CD8-positive, alpha-beta memory T cell (primary cell): ENCODE results near the gene SLC2A6. TPM values are rescaled to one million over a fixed set of nuclear protein-coding genes. Genes with fewer than 3 reads are reported as not detected.

ENCODE experiments used
- CTCF ChIA-PET: fragments of 350-600 bp; sonication (Branson Sonifier 250); formaldehyde crosslinking; loops from one replicate; lab custom pipeline; 2021; ENCODE audit warnings: antibody characterized with exemption; lab: Charles Lee
- POLR2A ChIA-PET: fragments of 350-600 bp; sonication (Branson Sonifier 250); formaldehyde crosslinking; loops from one replicate; lab custom pipeline; 2021; ENCODE audit warnings: antibody characterized with exemption; lab: Charles Lee
- DNase-seq, 5 donors: peaks; one replicate each; pipeline versions ENCODE4 v3.0.0 to v3.0.0-alpha.2; 2020 to 2022; ENCODE audit warnings: mixed read lengths in 1 of 5
- H3K27ac ChIP-seq: one replicate; pipeline ENCODE4 v1.7.0; 2013; ENCODE audit warnings: low read depth, mild to moderate bottlenecking, low read length, moderate library complexity
- H3K27me3 ChIP-seq: 2 replicates; pipeline ENCODE4 v1.7.0; 2013; ENCODE audit warnings: low read length, mild to moderate bottlenecking; ENCODE audit not compliant: insufficient read depth, poor library complexity, severe bottlenecking
- H3K36me3 ChIP-seq: 2 replicates; pipeline ENCODE4 v1.7.0; 2013; ENCODE audit warnings: mild to moderate bottlenecking, low read length, moderate library complexity; ENCODE audit not compliant: insufficient read depth
- H3K4me1 ChIP-seq: 2 replicates; pipeline ENCODE4 v1.7.0; 2013; ENCODE audit warnings: mild to moderate bottlenecking, low read length, moderate library complexity; ENCODE audit not compliant: insufficient read depth
- H3K4me3 ChIP-seq: 2 replicates; pipeline ENCODE4 v1.7.0; 2013; ENCODE audit warnings: mild to moderate bottlenecking, low read length
- H3K9me3 ChIP-seq: 2 replicates; pipeline ENCODE4 v1.7.0; 2013; ENCODE audit warnings: mild to moderate bottlenecking, low read length
- H3K27ac Mint-ChIP-seq, 8 donors: one replicate each; pipeline ENCODE4 v1.8.0; 2020 to 2021; ENCODE audit warnings: mixed read lengths in 8 of 8, mild to moderate bottlenecking in 6 of 8, inconsistent platforms in 3 of 8, moderate library complexity in 3 of 8
- H3K27me3 Mint-ChIP-seq, 2 donors: one replicate each; pipeline ENCODE4 v1.8.0; 2020 to 2021; ENCODE audit warnings: mixed read lengths in 2 of 2, mild to moderate bottlenecking in 1 of 2, moderate library complexity in 1 of 2
- H3K36me3 Mint-ChIP-seq, 3 donors: one replicate each; pipeline ENCODE4 v1.8.0; 2020 to 2021; ENCODE audit warnings: mixed read lengths in 3 of 3, inconsistent platforms in 1 of 3, mild to moderate bottlenecking in 1 of 3
- H3K4me1 Mint-ChIP-seq, 3 donors: one replicate each; pipeline ENCODE4 v1.8.0; 2020 to 2021; ENCODE audit warnings: mixed read lengths in 3 of 3, inconsistent platforms in 1 of 3, mild to moderate bottlenecking in 1 of 3
- H3K4me3 Mint-ChIP-seq, 7 donors: one replicate each; pipeline ENCODE4 v1.8.0; 2020 to 2021; ENCODE audit warnings: mixed read lengths in 7 of 7, mild to moderate bottlenecking in 6 of 7, moderate library complexity in 4 of 7, inconsistent platforms in 2 of 7
- H3K9me3 Mint-ChIP-seq, 5 donors: one replicate each; pipeline ENCODE4 v1.8.0; 2020 to 2022; ENCODE audit warnings: mixed read lengths in 5 of 5, mild to moderate bottlenecking in 3 of 5, moderate library complexity in 2 of 5, inconsistent platforms in 1 of 5
- polyA plus RNA-seq: library from polyadenylated mRNA; unstranded; fragments of 300-500 nt; fragmentation: Illumina TruSeq; gene quantifications from one replicate; pipeline ENCODE4 v1.2.3, GENCODE V29; 2021
- total RNA-seq, 2 experiments: library from RNA; stranded (reverse); gene quantifications; one replicate each; pipeline ENCODE4 v1.2.3, GENCODE V29; 2021

SLC2A6 gene
- total and polyA plus RNA-seq, 3 experiments from 2014 or later = 4.0 to 16.3 (median 15.5) TPM

DNA sequence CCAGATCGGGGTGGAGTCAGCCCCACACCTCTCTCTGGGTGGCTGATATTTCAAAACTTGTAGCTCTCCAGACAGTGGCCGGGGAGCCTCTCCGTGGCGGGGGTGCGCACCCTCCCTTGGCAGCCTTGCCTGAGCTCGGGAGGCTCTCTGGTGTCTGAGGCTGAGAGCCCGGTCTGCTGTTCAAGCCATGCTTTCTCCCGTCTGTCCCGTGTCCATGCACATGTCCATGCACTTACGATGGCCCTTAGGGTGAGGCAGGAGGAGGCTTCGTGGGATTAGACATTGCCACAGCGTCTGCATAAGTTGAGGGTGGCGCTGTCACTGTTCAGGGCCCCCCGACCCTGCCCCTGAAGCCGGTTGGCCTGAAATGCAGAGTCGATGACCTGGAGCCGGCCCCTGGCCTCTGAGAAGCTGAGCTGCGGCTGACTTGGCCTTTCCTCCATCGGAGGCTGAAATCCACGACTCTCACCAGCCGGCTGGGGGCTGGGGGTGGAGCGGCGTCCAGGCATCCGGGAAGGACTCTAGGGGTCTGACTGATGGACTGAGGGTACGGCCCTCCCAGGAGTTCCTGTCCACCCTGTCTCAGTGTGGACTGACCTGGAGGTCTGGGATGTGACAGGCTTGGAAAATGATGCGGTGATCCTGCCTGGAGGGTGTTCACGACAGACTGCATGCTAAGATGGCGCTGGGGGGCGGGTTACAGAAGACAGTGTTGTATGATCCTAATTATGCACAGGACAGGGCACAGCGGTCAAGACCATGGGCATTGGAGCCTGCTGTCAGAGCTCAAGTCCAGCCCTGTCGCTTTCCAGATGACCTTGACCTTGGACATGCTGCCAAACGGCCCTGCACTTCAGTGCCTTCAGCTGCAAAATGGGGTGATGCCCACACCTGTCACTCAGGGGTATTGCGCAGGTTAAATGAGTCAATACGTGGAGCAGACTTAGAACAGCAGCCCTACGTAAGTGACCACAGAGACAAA is 18.3 kb upstream of the SLC2A6 start:
- Histone ChIP-seq H3K4me1 (no peaks in the 10 kb centered on the region), H3K4me3 (no peak overlapping the region), H3K9me3 (no peaks in the 10 kb centered on the region), H3K27me3 (no peaks in the 10 kb centered on the region), H3K27ac (no peak overlapping the region), H3K36me3 (no peaks in the 10 kb centered on the region)
- ChIA-PET CTCF (interaction anchor here (2.6 kb wide), 1 partner anchor 311 kb away, joined by 8 read pairs; no protein-coding TSS in a partner anchor), POLR2A (no interaction called here)
- Mint-ChIP-seq H3K36me3 (peaks cover 0 to 13% (median 2%) of the 10 kb centered on the region in 3 donors), H3K9me3 (peaks cover 4 to 13% (median 12%) of the 10 kb centered on the region in 5 donors), H3K27me3 (peaks cover 15 to 20% of the 10 kb centered on the region in 2 donors), H3K4me3 (no peak overlapping the region), H3K4me1 (no peaks in the 10 kb centered on the region), H3K27ac (no peak overlapping the region)
- DNase-seq = no peak

DNA sequence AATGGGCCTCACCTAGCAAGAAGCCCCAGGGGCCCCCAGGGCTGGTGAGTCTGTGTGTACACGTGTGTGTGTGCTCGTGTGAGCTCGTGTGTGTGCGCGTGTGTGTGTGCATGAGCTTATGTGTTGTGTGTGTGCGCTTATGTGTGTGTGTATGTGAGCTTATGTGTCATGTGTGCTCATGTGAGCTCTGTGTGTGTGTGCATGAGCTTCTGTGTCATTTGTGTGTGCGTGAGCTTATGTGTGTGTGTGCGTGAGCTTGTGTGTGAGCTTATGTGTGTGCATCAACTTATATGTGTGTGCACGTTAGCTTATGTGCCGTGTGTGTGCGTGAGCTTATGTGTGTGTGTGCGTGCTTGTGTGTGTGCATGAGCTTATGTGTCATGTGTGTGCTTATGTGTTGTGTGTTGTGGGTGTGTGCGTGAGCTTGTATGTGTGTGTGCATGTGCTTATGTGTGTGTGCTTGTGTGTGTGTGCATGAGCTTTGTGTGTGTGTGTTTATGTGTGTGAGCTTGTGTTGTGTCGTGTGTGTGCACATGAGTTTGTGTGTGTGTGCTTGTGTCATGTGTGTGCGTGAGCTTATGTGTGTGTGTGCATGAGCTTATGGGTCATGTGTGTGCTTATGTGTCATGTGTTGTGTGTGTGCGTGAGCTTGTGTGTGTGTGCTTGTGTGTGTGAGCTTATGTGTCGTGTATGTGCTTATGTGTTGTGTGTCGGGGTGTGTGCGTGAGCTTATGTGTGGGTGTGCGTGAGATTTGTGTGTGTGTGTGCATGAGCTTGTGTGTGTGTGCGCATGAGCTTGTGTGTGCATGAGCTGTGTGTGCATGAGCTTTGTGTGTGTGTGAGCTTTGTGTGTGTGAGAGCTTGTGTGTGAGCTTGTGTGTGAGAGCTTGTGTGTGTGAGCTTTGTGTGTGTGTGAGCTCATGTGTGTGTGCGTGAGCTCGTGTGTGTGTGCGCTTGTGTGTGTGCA is 16.7 kb upstream of the SLC2A6 start:
- H3K9me3 Mint-ChIP-seq = peaks cover 0 to under 1% (median 0%) of the 10 kb centered on the region in 5 donors
- H3K4me1 Mint-ChIP-seq = no peaks in the 10 kb centered on the region
- H3K36me3 ChIP-seq = no peaks in the 10 kb centered on the region
- peaks cover 4% of the 10 kb centered on the region for H3K27me3 ChIP-seq
- H3K4me1 ChIP-seq = no peaks in the 10 kb centered on the region
- H3K9me3 ChIP-seq = no peaks in the 10 kb centered on the region
- ChIA-PET POLR2A (no interaction called here), CTCF (interaction anchor here (1.1 to 2.6 kb wide), 3 partner anchors 9 to 310 kb away, joined by 3 to 8 read pairs (median 6); no protein-coding TSS in a partner anchor)
- no peak overlapping the region for H3K27ac ChIP-seq
- no peak overlapping the region for H3K4me3 ChIP-seq
- H3K4me3 Mint-ChIP-seq = no peak overlapping the region
- H3K27me3 Mint-ChIP-seq = peaks cover 5 to 18% of the 10 kb centered on the region in 2 donors
- H3K27ac Mint-ChIP-seq = no peak overlapping the region
- DNase-seq = no peak
- peaks cover 0 to 2% (median under 1%) of the 10 kb centered on the region in 3 donors for H3K36me3 Mint-ChIP-seq

DNA sequence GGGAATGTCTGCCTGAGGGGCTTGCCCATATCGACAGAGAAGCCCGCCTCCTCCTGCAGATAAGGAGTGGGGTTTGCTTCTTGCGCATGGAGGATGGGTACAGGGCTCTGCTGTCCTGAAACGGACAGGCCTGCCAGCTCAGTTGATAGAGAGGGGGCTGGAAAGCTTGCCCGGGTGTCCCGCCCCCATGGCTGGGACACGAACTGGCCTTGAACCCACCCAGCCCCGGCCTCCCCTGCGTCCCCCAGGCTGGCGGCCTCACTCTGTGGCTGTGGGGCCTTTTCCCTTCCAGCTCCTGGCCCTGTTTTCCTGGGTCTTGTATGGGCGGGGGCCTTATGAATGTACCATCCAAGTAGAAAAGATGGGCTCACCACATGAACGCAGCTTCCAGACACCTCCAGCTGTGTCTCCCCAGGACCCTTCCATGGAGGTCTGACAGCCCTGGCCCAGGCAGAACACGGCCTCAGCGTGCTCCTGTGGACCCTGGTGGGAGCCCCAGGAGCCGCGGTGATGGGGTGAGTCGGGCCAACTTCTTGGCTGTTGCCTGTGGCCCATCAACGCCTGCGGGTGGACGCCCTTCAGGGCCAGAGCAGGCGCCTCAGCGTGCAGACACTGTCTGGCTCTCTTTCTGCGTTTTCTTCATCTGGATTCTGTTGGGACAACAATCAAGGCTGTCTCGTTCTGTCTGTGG is 15.9 kb upstream of the SLC2A6 start:
- Mint-ChIP-seq H3K9me3 (no peaks in the 10 kb centered on the region), H3K4me3 (no peak overlapping the region), H3K27ac (no peak overlapping the region), H3K36me3 (peaks cover 0 to 2% (median 0%) of the 10 kb centered on the region in 3 donors), H3K4me1 (no peaks in the 10 kb centered on the region), H3K27me3 (peaks cover 5 to 18% of the 10 kb centered on the region in 2 donors)
- CTCF ChIA-PET = interaction anchor here (1.0 to 2.6 kb wide), 3 partner anchors 8 to 309 kb away, joined by 3 to 8 read pairs (median 6); partner anchors contain the start of gene SLC2A6
- H3K27me3 ChIP-seq = peaks cover 4% of the 10 kb centered on the region
- H3K9me3 ChIP-seq = no peaks in the 10 kb centered on the region
- H3K27ac ChIP-seq = no peak overlapping the region
- POLR2A ChIA-PET = no interaction called here
- H3K4me1 ChIP-seq = no peaks in the 10 kb centered on the region
- H3K36me3 ChIP-seq = no peaks in the 10 kb centered on the region
- no peak for DNase-seq
- H3K4me3 ChIP-seq = no peak overlapping the region

DNA sequence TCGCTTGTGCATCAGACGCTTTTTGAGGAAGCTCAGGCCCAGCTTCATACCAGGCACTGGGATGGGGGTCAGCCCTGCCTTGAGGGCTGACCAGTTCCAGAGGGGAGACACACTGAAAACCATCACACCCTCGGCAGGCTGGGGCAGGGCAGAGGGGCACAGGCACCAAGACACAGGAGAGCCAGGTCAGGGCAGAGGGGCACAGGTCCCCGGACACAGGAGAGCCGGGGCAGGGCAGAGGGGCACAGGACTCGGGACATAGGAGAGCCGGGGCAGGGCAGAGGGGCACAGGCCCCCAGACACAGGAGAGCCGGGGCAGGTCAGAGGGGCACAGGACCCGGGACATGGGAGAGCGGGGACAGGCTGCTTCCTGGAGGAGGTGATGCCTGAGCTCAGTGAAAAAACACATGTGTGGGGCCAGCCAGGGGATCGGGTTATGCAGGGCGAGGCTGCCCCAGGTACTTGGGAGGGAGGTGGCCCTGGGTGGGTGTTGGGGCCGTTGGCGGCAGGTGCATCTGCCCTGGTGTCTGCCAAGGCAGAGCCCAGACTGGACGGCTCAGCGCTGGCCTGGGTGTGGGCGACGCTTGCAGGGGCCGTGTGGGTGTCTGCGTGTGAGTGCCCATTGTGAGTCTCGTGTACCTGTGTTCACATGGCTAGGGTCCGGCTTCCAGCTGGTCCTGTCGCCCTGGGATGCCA is 15.1 kb upstream of the SLC2A6 start:
- CTCF ChIA-PET = interaction anchor here (1.0 to 2.6 kb wide), 2 partner anchors 16 to 308 kb away, joined by 3 to 8 read pairs; partner anchors contain the start of gene SLC2A6
- H3K27ac Mint-ChIP-seq = no peak overlapping the region
- peaks cover 4% of the 10 kb centered on the region for H3K27me3 ChIP-seq
- H3K27me3 Mint-ChIP-seq = peaks cover 7 to 25% of the 10 kb centered on the region in 2 donors
- peaks cover 0 to 2% (median 0%) of the 10 kb centered on the region in 3 donors for H3K36me3 Mint-ChIP-seq
- no peak overlapping the region for H3K4me3 Mint-ChIP-seq
- no peaks in the 10 kb centered on the region for H3K9me3 ChIP-seq
- POLR2A ChIA-PET = no interaction called here
- H3K4me3 ChIP-seq = no peak overlapping the region
- H3K9me3 Mint-ChIP-seq = no peaks in the 10 kb centered on the region
- DNase-seq = no peak
- H3K4me1 Mint-ChIP-seq = no peaks in the 10 kb centered on the region
- no peaks in the 10 kb centered on the region for H3K4me1 ChIP-seq
- no peak overlapping the region for H3K27ac ChIP-seq
- no peaks in the 10 kb centered on the region for H3K36me3 ChIP-seq

DNA sequence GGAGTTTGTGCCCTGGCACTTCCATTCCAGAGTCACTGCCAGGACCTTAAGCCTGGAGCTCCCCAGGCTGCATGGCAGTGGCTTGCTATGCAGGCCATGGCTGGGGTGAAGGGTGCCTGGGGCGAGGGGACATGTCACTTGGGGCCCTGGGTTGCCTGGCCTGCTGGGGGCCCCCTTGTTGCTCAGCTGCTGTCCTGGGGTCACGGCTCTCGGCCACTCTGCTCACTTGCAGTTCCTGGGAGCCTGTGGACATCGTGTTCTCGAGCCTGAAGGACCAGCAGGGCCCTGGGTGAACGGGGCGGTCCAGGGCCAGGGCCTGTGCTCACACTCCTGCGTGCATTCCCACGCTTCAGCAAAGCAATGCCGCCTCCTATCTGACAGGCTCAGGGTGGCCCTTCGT is 14.5 kb upstream of the SLC2A6 start:
- POLR2A ChIA-PET = no interaction called here
- no peaks in the 10 kb centered on the region for H3K36me3 Mint-ChIP-seq
- peaks cover 4% of the 10 kb centered on the region for H3K27me3 ChIP-seq
- CTCF ChIA-PET = interaction anchor here (1.0 kb wide), 1 partner anchor 15 kb away, joined by 3 read pairs; the partner anchor contains the start of gene SLC2A6
- H3K27ac ChIP-seq = no peak overlapping the region
- no peaks in the 10 kb centered on the region for H3K4me1 ChIP-seq
- no peaks in the 10 kb centered on the region for H3K9me3 Mint-ChIP-seq
- no peak overlapping the region for H3K4me3 ChIP-seq
- H3K4me1 Mint-ChIP-seq = no peaks in the 10 kb centered on the region
- peaks cover 7 to 23% of the 10 kb centered on the region in 2 donors for H3K27me3 Mint-ChIP-seq
- H3K4me3 Mint-ChIP-seq = no peak overlapping the region
- DNase-seq = no peak
- no peaks in the 10 kb centered on the region for H3K36me3 ChIP-seq
- no peak overlapping the region for H3K27ac Mint-ChIP-seq
- H3K9me3 ChIP-seq = no peaks in the 10 kb centered on the region

DNA sequence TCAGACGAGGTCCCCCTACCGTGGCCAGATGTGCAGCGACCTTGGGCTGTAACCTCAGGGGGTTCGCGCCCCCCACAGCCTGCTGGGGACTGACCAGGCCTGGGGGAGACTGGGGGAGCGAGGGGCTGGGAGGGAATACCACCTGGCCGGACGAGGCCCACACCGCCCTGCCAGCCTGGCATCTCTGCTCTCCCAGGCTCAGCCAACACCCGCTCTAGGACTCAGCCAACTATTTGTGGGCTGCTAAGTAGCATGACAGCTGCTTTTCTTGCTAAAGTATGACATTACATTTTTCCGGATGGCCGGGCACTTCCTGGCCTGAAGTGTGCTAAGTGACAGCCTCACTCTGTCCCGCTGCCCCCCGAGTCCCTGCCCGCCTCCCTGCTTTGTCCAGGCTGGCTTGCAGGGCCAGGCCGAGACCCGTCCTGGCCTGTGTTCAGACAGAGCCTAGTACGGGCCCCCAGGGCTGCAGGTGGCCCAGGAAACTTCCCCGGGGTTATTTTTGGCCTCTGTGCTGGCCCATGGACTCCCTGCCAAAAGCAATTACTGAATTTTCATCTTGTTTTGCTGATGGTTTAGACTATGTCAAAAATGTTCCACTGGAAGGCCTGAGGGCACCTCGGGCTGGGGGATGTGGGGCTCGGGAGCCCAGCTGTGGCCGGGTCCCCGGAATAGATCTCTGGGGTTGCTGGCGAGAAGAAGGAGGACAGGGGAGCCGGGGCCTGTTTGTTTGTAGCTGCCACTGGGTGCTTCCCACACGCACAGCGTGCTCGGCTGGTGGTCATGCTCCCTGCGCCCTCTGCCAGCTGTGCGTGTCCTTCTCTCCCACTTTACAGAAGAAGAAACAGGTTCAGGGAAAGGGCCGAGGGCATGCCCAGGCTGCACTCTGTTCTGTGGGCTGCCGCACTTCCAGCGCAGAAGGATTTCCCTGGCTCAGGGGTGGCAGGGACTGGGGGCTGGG is 13.4 kb upstream of the SLC2A6 start:
- Mint-ChIP-seq H3K27ac (no peak overlapping the region), H3K36me3 (no peaks in the 10 kb centered on the region), H3K9me3 (no peaks in the 10 kb centered on the region), H3K4me3 (no peak overlapping the region), H3K27me3 (peaks cover 6 to 13% of the 10 kb centered on the region in 2 donors), H3K4me1 (no peaks in the 10 kb centered on the region)
- H3K27ac ChIP-seq = no peak overlapping the region
- ChIA-PET POLR2A (no interaction called here), CTCF (no interaction called here)
- no peak overlapping the region for H3K4me3 ChIP-seq
- no peaks in the 10 kb centered on the region for H3K36me3 ChIP-seq
- no peaks in the 10 kb centered on the region for H3K4me1 ChIP-seq
- H3K9me3 ChIP-seq = no peaks in the 10 kb centered on the region
- peaks cover 4% of the 10 kb centered on the region for H3K27me3 ChIP-seq
- DNase-seq = no peak
